Globus pallidus (tissue), 1 donor: Measurements from ENCODE around the gene GPR155.
"Not testable (repeated sequence)": the region's sequence is repeated elsewhere in the genome, so short reads cannot be mapped to it uniquely, and the experiment has no call there.

Source experiments
- DNase-seq: peaks from one replicate; pipeline ENCODE4 v3.0.0-alpha.2; 2015; ENCODE audit warnings: low spot score

The GPR155 gene

DNA sequence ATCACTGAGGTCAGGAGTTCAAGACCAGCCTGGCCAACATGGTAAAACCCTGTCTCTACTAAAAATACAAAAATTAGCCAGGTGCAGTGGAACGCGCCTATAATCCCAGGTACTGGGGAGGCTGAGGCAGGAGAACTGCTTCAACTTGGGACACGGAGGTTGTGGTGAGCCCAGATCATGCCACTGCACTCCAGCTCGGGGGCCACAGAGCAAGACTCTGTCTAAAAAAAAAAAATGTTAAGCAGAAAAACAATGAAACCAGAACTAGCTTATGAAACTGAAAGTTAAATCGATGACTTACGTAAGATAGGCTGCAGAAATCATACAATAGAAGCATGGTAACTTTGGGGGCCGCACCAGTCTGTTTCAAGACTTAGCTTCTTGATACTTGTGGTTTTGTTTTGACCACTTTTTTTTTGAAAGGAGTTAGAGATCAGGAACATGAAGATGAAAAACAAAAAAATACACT is 6.2 kb upstream of the GPR155 start:
- peak; percentile 30 for DNase-seq

DNA sequence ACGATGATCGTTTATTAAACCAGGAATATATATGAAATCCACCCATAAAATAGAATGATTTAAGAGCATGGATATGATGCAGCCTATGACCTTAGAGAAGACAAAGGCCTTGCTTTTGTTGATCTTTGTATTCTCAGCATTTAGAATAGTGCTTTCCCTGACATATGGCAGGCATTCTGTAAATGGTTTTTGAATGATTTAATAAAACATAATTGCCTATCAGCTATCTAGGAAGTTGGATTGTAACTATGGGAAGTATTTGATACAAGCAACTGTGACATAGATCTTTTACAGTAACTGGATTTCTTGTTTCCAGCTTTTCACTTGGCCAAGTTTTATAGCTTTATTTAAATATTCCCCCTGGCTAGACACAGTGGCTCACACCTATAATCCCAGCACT is 5.1 kb upstream of the GPR155 start:
- DNase-seq: no peak

DNA sequence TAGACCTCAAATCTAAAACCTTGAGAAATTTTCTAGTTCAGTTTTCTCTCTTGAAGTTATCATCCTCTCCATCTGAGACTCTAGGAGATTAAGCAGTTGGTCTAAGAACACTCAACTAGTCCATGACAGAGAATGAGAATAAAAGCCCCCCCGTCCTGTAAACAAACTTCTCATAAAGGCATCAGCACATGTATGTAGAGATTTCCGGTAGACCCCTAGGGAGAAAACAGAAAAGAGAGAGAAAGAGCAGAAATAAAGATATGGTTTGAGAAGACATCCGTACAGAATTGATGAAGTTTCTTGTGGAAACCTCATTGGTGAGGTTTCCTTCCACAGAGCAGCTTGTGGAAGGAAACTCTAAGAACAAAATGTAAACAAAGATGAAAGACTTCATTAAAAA is 3.2 kb upstream of the GPR155 start:
- DNase-seq: no peak

DNA sequence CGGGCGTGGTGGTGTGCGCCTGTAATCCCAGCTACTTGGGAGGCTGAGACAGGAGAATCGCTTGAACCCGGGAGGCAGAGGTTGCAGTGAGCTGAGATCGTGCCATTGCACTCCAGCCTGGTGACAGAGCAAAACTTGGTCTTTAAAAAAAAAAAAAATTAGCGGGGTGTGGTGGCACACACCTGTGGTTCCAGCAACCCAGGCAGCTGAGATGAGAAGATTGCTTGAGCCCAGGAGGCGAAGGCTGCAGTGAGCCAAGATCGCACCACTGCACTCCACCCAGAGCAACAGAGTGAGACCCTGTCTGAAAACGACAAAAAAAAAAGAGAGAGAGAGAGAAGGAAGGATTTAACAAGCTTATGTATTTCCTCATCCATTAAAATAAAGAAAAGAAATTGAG is 2.7 kb upstream of the GPR155 start:
- DNase-seq: not testable (repeated sequence)

DNA sequence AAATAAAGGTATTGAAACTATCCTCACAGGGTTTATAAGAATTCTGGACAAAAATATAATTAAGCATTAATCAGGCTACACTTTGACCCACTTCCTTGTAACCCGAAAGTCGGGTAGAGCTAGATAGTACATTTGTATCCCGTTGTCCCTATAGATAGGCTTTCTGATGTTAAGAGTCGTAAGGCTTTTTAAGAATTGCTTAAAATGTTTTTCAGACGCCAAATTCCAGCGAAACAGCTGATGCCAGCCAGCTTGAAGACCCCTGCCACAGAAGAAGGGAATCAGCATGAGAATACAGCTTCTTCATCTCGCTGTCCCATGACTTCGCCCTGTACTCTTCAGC is 962 bp upstream of the GPR155 start:
- DNase-seq: no peak

DNA sequence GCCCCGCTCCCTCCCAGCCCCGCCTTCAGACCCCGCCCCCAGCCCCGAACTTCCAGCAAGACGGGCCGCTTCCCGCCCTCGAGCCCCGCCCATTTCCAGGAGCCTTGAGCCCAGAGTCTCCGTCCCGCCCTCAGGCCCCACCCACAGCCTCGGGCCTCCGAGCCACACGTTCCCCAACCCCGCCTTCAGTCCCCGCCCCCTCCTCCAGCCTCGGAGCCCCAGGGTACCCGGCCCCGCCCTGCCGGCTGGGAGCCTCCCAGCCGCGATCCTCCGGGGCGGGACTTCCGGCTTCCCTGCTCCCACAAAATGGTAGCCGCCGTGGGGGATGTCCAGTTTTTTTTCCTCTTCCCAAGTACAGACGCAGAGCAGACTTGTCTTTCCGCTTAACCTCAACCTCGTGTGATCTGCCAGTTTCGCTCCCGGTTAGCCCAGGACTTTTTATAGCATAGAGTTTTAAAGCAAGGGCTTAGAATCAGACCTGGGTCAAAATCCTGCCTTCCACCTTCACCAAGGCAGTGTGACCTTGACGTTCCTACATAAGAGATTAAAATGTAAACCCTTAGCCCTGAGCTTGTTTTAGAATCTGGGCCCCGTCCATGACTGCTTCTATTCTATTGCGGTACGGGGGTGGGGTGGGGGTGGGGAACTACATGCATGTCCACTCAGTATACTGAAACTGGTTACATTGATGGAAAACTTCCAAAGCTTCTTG is 435 bp upstream of the GPR155 start:
- peak; percentile 99 for DNase-seq

DNA sequence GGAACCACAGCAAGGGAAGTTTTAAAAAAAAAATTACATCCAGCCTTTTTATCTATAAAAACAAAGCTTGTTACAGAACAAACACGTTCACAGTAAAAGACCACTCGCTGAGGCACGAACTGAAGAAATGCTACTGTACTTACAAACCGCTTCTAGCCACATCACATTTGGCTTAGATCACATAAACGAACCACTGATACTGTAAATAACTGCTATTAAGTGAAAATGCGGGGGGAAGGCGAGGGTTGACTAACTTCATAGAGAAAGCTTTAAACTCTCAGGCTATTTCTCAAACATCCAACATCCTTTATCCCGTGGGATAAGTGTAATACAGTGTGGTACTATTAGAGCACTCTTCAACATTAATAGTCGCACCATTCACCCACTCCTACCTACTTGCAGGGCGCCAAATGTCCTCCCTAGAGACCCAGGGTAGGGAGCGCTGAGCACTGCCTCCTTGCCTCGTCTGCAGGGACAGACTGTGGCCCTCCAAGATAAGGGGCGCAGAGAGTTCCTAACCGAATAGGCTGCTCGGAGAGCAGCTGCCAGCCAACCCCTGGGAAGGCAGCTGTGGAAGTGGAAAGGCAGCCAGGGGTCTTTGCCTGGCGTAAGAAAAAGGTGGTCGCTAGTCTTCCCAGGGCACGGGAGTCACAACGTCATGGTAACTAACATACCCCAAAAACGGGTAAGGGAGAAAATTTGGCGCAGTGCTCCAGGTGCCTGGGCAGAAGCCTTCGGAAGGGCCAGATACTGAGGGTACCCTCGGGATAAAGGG is 854 bp downstream of the GPR155 start:
- DNase-seq: peak; percentile 31

DNA sequence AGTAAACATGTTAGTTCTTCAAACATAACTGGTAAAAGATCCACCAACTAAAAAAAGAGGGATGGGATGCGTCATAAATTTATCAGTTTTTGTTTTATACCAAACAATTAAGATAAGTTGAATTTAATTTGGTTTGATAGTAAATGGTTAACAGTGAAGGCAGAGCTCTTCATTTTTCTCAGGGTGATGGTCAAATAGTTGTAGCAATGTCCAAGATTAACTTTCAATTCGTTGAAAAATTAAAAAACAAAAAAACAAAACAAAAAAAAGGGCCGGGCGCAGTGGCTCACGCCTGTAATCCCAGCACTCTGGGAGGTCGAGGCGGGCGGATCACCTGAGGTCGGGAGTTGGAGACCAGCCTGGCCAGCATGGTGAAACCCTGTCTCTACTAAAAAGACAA is 1.8 kb downstream of the GPR155 start:
- DNase-seq: not testable (repeated sequence)

DNA sequence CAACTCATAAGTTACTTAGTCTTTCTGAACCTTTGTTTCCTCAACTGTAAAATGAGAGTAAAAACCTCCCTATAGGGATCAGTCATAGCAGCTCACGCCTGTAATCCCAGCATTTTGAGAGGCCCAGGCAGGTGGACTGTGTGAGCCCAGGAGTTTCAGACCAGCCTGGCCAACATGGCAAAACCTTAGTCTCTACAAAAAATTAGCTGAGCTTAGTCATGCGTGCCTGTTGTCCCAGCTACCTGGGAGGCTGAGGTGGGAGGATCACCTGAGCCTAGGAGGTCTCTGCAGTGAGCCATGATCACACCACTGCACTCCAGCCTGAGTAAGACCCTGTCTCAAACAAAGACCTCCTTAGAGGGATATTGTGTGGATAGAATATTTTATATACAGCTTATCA is 2.3 kb downstream of the GPR155 start:
- no peak for DNase-seq

DNA sequence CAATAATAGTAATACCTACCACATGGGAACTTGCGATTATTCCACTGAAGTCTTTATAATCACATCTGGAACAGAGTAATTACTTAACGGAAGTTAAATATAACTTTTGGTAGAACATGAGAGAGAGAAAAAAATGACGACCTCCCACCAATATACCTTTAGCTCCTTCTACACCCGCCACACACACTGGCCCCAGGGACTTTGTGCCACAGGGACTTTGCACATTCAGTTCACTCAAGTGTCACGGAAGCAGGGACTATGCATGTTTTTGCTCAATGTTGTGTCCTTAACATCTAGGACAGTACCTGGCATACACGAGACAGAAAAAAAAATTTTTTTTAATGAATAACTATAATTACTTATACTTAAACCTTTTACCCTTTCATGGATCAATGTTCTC is 4.0 kb downstream of the GPR155 start:
- DNase-seq: no peak

DNA sequence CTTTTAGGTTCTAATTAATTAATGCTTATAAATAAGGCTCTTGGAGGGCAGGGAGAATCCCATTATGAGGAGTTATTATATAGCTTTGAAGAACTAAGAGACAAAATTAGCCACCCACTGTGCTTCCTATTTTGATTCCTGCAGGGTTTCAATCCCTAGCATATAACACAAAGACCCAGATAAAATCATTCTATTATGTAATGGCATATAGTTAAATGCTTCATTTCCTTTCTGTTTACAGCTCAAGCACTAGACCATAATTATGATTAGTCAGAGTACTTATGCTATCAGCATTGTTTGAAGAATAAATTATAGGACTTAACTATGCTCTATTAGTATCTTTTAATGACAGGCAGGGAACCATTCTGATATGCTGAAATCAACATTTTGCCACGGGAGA is 9.1 kb downstream of the GPR155 start:
- DNase-seq: no peak

DNA sequence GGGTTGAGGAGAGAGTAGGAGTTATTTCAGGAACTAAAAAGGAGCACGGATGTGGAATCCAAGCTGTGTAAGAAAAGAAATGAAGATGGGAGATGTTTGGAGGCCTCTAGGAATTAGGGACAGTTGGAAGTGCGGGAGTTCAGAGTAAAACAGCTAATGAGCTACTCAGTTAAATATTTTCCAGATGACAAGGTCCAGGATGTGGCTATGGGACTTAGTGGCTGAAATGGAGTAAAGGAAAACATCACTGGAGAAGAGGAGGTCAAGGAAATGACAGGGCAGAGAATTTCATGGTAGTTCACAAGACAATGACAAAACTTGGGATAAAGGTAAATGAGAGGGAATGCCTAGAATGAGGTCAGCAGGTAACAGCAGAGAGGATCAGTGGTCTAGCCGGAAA is 13.0 kb downstream of the GPR155 start:
- DNase-seq: no peak

DNA sequence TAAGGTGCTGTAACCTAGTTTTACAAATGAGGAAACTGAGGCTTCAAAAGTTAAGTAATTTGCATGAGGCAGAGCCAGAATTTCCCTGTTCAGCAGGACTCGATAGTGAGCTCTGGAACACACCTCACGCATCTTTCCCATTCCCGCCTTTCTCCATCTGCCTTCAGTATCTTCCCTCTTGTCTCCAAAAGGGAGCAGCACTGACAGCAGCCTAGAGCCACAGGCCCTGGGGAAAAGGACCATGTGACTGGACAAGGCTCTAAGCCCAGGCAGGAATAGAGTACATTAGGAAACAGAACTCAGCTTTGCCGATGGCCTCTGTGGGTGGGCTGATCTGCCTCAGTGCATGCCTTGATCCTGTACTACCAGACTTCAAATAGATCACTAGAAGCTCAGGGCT is 21.5 kb downstream of the GPR155 start:
- DNase-seq: peak; percentile 9

DNA sequence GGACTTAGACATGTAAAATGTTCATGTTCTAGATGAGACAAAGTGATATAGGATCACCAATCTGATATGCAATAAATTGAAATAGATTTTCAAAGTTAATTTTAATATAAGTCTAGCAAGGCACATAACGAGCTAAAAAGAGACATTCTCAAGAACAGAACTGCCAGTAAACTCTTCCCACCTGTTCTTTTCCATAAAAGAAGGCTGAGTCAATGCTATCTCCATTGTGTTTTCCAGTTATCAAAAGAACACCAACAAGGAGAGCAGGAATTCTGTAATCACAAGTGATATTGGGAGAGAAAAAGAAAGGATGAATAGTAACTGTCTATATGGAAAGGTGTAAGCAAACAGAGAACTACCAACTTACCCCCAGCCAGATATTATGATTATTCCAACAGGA is 25.6 kb downstream of the GPR155 start:
- DNase-seq: no peak

DNA sequence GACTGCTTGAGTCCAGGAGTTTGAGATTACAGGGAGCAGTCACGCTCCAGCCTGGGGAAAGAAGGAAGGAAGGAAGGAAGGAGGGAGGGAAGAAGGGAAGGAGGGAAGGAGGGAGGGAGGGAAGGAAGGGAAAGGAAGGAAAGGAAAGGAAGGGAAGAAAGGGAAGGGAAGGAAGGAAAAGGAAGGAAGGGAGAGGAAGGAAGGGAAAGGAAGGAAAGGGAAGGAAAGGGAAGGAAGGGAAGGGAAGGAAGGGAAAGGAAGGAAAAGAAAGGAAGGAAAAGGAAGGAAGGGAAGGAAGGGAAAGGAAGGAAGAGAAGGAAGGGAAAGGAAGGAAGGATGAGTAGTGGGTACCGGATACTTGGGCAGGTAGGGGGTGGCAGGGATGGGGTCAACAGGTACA is 32.3 kb downstream of the GPR155 start:
- DNase-seq: no peak

DNA sequence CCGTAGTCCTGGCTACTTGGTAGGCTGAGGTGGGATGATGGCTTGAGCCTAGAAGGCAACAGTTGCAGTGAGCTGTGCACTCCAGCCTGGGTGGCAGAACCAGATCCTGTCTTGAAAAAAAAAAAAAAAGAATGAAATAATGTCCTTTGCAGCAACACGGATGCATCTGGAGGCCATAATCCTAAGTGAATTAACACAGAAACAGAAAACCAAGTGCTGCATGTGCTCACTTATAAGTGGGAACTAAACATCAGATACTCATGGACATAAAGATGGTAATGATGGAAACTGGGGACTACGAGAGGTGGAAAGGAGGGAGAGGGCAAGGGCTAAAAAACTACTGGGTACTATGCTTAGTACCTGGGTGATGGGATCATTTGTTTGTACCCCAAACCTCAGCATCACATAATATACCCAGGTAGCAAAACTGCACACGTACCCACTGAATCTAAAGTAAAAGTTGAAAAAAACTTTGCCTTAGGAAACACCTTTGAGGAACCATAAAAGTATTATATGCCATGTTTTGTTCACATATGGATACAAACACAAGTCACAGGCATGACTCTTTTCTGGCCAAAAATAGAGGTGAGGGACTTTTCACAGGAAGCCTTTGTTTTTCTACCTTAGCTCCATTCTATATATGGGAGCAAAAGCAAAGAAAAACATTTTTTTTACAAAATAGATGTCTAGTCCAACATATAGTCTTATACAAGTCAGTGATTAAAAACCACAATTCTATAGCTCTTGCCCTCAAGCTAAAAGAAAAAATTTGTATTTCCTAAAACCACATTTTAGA is 36.6 kb downstream of the GPR155 start:
- DNase-seq: no peak

DNA sequence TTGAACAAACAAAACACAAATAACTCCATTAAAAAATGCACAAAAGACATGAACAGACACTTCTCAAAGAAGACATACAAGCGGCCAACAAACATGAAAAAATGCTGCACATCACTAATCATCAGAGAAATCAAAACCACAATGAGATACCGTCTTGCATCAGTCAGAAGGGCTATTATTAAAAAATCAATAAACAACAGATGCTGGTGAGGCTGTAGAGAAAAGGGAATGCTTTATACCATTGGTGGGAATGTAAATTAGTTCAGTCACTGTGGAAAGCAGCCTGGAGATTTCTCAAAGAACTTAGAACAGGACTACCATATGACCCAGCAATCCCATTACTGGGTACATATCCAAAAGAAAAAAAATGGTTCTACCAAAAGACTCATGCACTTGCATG is 37.8 kb downstream of the GPR155 start:
- DNase-seq: no peak

DNA sequence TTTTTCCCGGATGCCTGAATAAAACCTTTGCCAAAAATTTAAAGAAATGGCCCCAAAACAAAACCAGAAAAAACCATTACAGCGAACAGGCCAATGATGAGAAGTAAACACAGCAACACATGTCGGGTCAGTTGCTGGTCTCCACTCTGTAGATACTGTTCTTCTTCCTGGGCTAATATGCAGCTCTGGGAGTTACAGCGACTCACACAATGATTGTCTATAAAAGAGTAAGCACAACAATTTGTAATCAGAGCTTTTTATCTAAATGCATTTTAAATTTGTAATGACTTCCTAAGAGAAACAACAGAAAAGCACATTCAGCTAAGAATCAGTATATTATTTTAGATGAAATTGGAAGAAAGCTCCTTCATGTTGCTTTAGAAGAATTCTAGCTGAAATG is 40.3 kb downstream of the GPR155 start:
- no peak for DNase-seq

DNA sequence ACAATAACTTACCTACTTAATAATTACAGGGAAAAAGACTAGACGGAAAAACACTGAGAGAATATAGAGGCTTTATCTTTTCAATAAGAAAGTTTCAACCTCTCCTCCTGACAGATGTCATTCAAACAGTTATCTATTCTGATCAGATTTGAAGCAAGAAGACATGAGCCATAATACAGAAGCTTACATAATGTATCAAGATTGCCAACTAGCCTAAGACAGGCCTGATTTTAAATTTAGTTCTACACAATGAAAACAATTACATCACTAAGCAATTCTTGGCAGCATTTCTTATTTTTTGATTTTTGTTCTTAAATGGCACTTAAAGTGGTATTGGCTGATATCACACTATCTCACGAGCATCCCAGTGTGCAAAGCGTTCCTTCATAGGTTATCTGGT is 41.6 kb downstream of the GPR155 start:
- DNase-seq: no peak

DNA sequence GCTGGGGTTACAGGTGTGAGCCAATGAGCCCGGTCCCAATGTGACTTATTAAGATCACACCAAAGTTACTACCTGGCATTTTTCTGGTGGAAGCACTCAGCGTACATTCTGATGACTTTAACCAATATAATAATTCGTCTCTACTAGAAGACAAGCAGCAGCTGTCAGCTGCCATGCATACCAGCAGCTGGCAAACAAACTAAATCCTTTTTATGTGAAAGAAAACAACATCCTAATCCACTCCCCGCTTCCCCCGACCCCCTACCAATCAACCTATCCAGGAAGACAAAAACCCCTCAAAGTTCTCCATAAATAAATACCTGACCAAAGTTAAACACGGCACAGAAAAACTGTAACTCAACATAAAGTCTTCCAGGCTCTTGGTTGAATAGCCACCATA is 42.1 kb downstream of the GPR155 start:
- no peak for DNase-seq

DNA sequence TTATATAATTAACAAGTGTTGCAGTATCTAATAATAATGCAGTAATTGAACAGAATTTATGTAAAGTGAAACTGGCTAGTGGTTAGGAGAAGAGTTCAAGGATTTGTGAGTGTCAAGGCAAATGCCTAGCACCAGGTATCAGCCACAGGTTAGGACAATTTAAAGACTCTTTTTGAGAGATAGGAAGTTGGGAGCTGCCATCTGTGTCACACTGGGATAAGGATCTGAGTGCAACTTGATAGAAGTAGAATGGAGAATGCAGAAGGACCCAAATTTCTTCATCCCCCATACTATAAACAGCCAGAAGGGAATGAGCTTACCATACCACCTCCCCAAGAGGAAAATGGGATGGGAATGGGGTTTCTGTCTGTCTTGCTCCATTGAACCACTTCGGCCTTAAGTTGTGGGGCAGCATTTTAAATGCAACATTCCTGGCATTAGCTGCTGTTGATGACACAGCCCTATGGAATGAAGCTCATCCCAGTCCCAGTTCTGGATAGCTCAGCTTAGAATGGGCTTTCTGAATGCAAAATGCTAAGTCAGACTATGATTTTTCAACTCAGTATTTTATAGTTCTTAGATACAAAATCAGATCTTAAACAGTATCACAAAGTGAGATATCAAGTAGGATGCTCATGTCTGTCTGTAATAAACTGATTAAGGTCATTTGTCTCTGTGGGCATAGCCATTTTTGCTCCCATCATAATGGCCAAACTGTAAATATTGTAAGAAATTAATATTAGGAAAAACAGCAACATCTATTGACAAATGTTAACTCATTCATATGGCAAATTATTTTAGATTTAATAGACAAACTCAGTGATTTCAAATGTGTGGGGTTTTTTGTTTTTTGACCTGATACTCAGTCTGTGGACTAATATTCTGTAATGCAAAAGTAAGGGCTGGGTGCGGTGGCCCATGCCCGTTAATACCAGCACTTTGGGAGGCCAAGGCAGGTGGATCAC is 44.0 kb downstream of the GPR155 start:
- DNase-seq: no peak

DNA sequence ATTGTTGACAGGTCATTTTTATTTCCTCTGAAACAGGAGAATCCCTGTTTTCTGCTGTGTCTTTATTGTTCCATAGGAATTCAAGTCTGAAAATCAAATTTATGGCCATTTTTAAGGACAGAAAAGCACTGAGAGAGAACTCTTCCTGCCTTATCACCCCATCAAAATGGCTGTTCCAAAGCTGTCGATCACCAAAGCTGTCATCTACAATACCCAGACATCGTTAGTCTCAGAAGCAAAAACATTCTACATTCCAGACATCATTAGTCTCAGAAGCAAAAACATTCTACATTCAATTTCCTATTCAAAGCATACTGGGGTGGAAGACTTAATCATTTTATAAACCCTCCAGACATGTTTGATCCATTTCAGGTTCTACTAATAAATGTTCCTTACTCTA is 46.9 kb downstream of the GPR155 start:
- no peak for DNase-seq
